Spleen (tissue), 7 donors: ENCODE results near the gene PTPRT.

ENCODE experiments used
- POLR2A ChIP-seq, 3 donors: fragments of 450-650 bp; IDR thresholded peaks; one replicate each; pipeline ENCODE4 v1.5.1; 2017; ENCODE audit warnings: antibody characterized with exemption in 3 of 3, mild to moderate bottlenecking in 1 of 3
- POLR2AphosphoS5 ChIP-seq, 3 donors: sonication (generic); formaldehyde crosslinking; IDR thresholded peaks; one replicate each; pipeline ENCODE4 v1.5.1; 2017; ENCODE audit warnings: antibody characterized with exemption in 3 of 3
- TF ChIP-seq, protein P1 (sequence below), 11 experiments: fragments of 200-600 bp in 7 of 11; fragments of 450-650 bp in 4 of 11; sonication (generic) in 4 of 11; IDR thresholded peaks in 8 of 11; conservative IDR thresholded peaks in 3 of 11; 1 replicate in 7 of 11; 2 replicates in 4 of 11; pipeline versions ENCODE4 v1.4.0 to v1.8.0; 2016 to 2021; ENCODE audit warnings: antibody characterized with exemption in 11 of 11, inconsistent platforms in 4 of 11, mild to moderate bottlenecking in 1 of 11
- donor health status: DM: no; HTN: no; CAD: no; lungs with moderate emphysema.
- donor health status: DM: no; HTN: no; CAD: no.
- donor health status: DM: no; HTN: no; CAD: no.

DNA sequence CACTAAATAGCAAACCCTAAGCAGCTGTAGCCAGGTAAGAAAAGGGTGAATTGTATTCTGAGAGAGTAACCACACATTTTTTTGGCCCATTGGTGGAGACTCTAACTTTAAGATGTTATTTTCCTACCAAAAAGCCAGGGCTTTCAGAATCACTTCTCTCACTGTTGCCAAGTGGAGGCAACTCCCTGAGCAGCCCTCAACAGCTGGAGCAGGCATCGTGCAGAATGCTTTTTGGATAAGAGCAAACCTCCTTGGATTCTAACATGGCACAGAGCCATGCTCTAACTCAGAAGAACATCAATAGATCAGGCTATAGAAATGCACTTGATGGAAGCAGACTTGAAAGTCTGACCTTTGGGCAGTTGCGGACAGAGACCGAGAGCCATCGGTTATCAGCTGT, 849.3 kb downstream of the PTPRT start:
- no peak for TF ChIP-seq POLR2A (IDR thresholded peaks at IDR 0.05)
- TF ChIP-seq, protein P1, sequence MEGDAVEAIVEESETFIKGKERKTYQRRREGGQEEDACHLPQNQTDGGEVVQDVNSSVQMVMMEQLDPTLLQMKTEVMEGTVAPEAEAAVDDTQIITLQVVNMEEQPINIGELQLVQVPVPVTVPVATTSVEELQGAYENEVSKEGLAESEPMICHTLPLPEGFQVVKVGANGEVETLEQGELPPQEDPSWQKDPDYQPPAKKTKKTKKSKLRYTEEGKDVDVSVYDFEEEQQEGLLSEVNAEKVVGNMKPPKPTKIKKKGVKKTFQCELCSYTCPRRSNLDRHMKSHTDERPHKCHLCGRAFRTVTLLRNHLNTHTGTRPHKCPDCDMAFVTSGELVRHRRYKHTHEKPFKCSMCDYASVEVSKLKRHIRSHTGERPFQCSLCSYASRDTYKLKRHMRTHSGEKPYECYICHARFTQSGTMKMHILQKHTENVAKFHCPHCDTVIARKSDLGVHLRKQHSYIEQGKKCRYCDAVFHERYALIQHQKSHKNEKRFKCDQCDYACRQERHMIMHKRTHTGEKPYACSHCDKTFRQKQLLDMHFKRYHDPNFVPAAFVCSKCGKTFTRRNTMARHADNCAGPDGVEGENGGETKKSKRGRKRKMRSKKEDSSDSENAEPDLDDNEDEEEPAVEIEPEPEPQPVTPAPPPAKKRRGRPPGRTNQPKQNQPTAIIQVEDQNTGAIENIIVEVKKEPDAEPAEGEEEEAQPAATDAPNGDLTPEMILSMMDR (IDR thresholded peaks at IDR 0.05 in 8 of 11, conservative IDR thresholded peaks at IDR 0.05 in 3 of 11), result no peak
- no peak for TF ChIP-seq POLR2AphosphoS5 (IDR thresholded peaks at IDR 0.05)
